GM19452 (cell line): Measurements from ENCODE around the gene PKMYT1.

Experiments used
- ATAC-seq: cut with Tn5 transposase; IDR thresholded peaks from one replicate; pipeline ENCODE4 v1.9.1; 2021; ENCODE audit not compliant: unreplicated experiment

PKMYT1 gene

GRCh38 chr16:2980227-2981176 is at the start of gene PKMYT1:
PKMYT1 (minus strand) TSS chr16:2980446; CDS start chr16:2979657, 789 bp downstream.
- ATAC-seq = peak; percentile 78

GRCh38 chr16:3029491-3030221 is 49.4 kb upstream of the PKMYT1 start:
- no peak for ATAC-seq

- no peak for ATAC-seq
These were observed 48.6 kb upstream of the PKMYT1 start for GRCh38 chr16:3028716-3029319.

GRCh38 chr16:3027983-3028715 is 47.9 kb upstream of the PKMYT1 start:
- peak; percentile 39 for ATAC-seq

- no peak for ATAC-seq
These were observed 47.2 kb upstream of the PKMYT1 start for GRCh38 chr16:3027489-3027795.

- no peak for ATAC-seq
These were observed 46.6 kb upstream of the PKMYT1 start for GRCh38 chr16:3026609-3027488.

GRCh38 chr16:3026003-3026378 is 45.7 kb upstream of the PKMYT1 start:
- ATAC-seq = no peak

- ATAC-seq = no peak
These were observed 45.1 kb upstream of the PKMYT1 start for GRCh38 chr16:3025032-3026002.

- ATAC-seq = peak; percentile 70
These were observed 43.6 kb upstream of the PKMYT1 start, which contains the start of the genes HCFC1R1 and THOC6 for GRCh38 chr16:3023669-3024478. HCFC1R1 (minus strand) TSS chr16:3023942; CDS start chr16:3023941, 1 bp downstream. THOC6 (plus strand) TSS chr16:3024035; CDS start chr16:3024327, 292 bp downstream.

GRCh38 chr16:3023415-3023668 is 43.1 kb upstream of the PKMYT1 start:
- ATAC-seq = no peak

- ATAC-seq = no peak
These were observed 42.6 kb upstream of the PKMYT1 start for GRCh38 chr16:3022684-3023414.

- ATAC-seq = no peak
These were observed 42.0 kb upstream of the PKMYT1 start for GRCh38 chr16:3022208-3022683.

- ATAC-seq = no peak
These were observed 41.4 kb upstream of the PKMYT1 start for GRCh38 chr16:3021449-3022207.

- no peak for ATAC-seq
These were observed 40.6 kb upstream of the PKMYT1 start for GRCh38 chr16:3020604-3021448.

- ATAC-seq = no peak
These were observed 40.0 kb upstream of the PKMYT1 start, which contains the start of gene TNFRSF12A for GRCh38 chr16:3020247-3020603. TNFRSF12A (plus strand) TSS chr16:3020368; CDS start chr16:3020398, 30 bp downstream.
